GM18505 (cell line): ENCODE results near the gene NCKAP1.

Experiments used
- ATAC-seq: cut with Tn5 transposase; IDR thresholded peaks from one replicate; pipeline ENCODE4 v1.9.1; 2021; ENCODE audit not compliant: unreplicated experiment
- POLR2A ChIP-seq: IDR thresholded peaks from 4 replicates; pipeline ENCODE4 v1.6.1; 2011; ENCODE audit warnings: borderline replicate concordance; ENCODE audit not compliant: insufficient read depth, insufficient read length; ENCODE audit errors: extremely low read depth

Gene NCKAP1

GRCh38 chr2:182860858-182861257, 177.4 kb downstream of the NCKAP1 start:
- TF ChIP-seq POLR2A: no peak

More at GRCh38 chr2:182860858-182861257, 177.4 kb downstream of the NCKAP1 start:
- ATAC-seq: no peak
